NCI-H1105 treated with DMSO at 0.1 percent for 48 hours (cell line): Measurements from ENCODE around the gene SASH1.
"Not testable (repeated sequence)": the region's sequence is repeated elsewhere in the genome, so short reads cannot be mapped to it uniquely, and the experiment has no call there.

Experiments
- DNase-seq: peaks from one replicate; lab custom pipeline; 2025; lab: John Stamatoyannopoulos, UW

The SASH1 gene

DNA sequence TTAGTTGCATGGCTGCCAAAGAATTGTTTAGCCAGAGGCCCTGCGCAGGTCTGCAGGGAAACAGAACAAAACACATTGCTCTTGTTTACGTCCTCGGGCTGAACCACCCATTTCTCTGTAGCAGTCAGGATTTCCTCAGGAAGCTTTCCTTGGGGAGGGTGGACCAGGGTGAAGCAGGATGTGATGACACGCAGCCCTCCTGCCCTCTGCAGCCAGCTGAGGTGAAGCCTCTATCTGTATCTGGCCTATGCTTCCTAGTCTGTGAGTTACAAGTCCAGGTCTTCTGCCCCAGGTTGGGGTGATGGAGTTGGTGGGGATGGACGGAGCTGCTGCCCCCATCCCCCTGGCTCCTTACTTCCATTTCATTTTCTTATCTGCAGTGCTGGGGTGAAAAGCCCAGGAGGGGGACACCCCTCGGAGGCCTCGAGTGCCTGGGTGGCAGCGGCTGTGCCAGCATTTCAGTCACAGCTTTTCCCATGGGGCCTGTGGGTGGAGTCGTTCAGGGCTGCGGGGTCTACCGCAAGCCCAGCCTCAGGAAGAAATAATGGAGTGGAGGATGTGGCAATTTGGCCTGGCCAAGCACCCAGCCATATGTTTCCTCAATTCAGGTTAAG is 24.9 kb downstream of the SASH1 start:
- DNase-seq, result no peak

DNA sequence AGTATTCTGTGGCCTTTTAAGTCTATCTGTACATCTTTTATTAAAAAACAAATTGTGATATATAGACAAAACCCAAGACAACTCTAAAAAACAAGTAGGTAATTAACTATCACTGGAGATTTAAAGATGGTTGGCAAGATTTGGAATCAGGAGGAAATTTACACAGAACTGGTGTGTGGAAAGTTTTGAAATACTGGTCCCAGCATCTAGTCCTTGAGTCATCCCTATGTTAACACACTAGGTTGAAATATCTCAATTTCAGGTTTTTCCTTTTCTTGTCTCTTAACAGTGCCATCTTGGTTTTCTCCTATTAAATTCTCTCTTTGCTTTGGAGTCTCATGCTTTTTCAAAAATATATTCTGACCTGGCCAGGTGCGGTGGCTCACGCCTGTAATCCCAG is 27.5 kb downstream of the SASH1 start:
- no peak for DNase-seq

DNA sequence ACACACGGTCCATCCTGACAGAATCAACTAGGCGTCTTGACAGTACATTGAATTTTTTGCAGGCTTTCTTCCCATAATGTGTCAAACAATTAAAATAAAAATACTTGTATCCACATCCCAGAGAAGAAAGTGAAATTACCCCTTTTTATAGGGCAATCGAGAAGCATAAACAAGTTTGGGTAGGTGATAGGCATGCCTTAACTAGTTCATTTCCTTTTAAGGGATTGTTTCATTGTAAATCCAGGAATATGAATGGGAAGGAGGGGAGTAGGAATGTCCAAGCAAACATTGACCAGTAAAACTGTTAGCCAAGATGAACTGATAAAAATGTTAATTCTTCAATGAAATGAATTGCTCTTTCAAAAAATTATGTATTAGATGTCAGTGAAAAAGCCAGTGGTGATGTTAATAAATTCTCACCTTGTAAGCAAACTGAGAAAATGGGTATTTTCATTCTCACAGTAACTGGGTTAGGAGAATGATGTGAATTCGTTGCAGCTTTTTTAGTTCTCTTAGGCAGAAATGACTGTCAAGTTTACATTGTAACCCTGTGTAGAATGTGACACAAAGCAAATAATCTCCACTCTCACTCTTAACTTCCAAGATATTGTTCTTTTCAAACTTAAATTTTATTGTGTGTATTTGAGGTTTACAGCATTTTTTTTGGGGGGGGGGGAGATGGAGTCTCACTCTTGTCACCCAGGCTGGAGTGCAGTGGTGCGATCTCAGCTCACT is 31.6 kb downstream of the SASH1 start:
- DNase-seq, result no peak

DNA sequence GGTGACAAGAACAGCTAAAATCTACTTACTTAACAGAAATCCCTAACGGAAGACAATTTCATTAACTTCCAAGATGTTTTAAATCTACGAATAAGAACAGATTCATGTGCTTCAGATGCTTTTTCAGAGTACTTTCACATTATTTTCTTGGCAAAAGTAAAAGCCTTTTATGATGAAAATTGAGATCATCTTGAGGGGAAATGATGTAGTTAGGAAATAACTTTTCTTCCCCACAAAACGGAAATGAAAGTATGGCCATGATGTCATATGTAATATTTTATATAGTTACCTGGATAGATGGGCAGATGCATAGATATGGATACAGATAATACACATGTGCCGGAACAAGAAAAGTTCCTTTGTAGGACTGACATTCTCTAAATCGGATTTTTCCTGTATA is 32.8 kb downstream of the SASH1 start:
- DNase-seq, result no peak

DNA sequence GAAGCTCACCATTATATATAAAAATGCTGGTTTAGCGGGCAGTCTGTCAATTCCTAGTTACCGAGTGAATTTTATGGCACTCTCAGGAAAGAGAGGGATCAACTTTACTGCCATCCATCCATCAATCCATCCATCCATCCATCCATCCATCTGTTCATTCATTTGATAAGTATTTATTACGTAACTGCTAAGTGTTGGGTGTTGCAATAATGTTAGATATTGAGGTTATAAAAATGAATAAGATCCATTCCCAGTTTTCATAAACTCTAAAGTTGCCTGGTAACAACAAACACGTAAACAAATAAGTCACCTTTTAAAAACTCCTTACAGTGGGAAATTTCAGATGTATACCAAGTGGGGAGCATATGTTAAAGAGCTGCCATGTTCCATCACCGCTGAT is 36.8 kb downstream of the SASH1 start:
- DNase-seq, result no peak

DNA sequence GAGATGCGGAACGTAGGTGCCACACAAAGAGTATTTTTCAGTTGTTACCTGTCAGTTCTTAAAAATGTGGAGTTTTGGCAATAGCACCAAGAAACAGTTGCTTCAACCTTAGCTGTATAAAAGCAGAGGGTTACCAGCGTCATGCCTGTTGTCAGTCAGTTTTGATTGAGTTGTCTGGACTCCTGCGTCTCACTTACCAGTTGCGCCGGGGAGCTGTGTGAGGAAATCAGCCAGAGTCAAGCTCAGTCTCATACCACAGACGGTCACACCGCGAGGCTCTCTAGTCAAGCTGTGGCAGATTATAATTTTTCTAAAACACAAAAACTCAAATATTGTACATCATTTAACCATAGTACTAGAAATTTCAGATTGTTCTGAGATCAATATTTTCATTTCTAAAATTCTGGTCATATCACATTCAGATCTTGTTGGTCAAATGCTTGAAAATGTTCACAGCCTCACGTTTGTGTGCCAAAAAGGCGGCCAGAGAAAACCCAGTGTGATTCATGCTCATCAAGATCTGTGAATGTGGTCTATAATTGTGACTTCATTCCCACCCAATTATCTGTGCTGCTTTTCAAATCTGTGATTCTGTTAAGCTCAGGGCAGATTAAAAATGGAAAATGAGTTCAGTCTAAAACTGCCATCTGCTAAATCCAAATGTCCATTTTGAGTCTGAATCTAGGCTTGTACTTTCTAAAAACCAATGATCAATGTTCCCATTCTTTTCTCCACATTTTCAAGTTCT is 37.5 kb downstream of the SASH1 start:
- no peak for DNase-seq

DNA sequence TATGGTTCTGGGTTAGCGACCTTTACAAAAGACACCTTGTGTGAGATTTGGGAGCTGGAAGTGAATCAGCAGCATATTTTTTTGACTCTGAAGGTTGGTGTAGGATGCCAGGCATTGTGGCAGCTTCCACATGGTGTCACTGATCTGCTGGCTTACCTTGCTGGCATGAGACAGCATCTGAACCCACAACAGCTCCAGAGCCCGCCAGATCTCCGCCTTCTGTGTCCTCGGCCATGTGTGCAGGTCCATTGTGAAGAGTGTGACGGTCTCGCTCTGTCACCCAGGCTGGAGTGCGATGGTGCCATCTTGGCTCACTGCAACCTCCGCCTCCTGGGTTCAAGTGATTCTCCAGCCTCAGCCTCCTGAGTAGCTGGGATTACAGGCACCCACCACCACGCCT is 39.4 kb downstream of the SASH1 start:
- not testable (repeated sequence) for DNase-seq

DNA sequence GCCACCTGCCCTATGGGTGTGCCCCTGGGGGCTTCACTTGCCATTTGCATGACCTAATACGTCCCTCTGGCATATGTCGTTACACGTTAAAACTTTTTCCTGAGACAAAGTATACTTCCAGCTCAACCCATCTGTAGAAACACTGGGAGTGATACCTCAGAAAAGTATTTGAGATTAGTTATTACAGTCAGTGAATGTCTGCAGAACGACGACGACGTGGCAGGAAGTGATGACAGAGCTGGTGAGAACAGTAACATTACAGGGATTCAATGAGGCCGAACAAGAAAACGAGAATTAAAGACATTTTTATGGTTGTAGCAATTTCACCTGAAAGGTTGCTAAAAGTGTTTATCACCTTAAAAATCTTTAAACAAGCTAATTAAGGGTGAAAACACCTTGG is 40.2 kb downstream of the SASH1 start:
- no peak for DNase-seq

DNA sequence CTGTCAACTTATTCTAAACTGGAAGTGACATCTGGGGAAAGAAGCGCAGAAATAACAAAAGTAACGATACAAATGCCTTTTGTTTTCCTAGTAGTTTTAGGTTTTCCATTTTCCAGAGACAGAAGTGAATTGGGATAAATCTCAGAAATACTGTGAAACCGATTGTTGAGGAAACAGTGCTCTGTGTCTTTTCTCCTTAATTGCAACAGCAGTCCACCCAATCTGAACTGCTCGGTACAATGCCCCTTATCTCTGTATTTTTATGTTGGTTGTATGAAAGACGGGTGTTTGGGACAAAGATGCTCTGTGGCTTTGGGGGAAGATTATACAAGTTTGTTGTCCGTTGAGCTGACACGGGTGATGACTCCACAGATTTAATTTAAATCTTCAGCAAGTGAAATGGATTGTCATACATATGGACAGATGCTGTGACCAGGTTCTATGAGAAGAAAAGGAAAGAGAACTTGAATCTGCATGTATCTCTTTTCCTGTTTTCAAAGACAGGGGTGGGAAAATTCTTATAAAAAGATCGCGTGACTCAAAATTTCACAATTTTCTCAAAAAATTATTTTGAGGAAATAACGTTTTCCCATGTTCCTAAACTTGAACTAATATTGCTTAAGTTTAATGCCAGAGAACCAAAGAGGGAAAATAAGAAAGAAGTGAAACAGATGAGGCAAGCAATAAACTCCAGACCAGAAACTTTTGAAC is 41.2 kb downstream of the SASH1 start:
- DNase-seq, result no peak

DNA sequence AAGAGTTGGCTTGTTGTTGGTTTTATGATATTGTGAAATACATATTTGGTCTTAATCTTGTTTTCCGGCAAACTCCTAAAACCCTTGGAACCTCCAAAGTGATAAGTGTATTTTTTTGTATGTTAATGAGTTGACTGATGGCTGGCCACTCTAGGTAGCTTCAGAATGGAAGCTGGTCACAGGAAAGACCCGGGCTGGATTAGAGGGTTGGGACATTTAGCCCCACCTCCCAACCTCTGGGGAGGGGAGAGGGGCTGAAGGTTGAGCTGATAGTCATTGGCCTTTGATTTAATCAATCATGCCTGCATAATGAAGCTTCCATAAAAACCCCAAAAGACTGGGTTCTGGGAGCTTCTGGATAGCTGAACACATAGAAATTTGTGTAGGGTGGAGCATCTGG is 42.7 kb downstream of the SASH1 start:
- DNase-seq, result no peak

DNA sequence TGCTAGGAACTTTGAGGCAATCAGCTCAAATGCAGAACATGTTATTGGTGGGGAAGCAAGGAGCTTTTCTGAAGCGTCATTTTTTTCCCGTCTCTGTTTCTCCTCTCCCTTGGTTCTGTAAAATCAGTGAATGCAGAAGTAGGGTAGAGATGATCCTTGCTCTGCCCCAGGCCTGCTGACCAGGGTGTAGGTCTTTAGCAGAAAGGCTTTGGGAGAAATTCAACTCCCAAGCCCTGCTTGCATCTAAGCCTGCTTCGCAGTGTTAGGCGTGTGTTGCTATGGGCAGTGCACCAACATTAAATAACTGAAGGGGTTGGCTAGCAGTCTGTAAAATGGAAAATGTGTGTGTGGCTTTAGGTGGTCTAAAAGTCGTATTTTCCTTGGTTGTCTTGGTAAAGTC is 45.9 kb downstream of the SASH1 start:
- DNase-seq, result no peak

DNA sequence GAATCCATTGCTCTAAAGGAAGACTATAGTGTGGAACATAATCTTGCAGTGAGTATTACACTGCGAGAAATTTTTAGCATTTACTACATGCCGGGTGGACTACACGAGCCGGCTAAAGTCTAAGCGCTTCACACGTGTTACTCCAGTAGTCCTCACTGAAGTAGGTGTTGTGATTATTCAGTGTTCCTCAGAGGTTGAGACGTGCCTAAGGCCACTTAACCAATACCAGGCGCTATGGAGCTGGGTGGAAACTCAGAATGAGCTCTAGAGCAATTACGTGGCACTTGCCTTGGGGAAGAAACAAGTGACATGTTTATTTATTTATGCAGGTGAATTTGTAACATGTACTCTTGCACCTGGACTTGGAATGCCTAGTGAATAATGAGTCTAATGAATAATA is 46.4 kb downstream of the SASH1 start:
- no peak for DNase-seq

DNA sequence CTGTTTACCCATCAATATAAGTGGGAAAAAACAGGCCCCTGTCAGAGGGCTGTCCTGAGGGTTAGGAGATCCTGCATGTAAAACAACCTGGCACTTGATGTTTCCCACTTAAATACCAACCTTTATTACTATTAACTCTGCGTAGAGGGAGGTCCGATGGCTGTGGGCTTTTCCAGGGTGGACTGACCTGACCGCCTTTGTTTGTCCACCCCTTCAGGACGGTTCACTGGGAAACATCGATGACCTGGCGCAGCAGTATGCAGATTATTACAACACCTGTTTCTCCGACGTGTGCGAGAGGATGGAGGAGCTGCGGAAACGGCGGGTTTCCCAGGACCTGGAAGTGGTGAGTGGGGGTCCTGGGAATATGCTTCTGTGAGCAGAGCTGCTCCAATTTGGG is 47.3 kb downstream of the SASH1 start:
- DNase-seq, result no peak

DNA sequence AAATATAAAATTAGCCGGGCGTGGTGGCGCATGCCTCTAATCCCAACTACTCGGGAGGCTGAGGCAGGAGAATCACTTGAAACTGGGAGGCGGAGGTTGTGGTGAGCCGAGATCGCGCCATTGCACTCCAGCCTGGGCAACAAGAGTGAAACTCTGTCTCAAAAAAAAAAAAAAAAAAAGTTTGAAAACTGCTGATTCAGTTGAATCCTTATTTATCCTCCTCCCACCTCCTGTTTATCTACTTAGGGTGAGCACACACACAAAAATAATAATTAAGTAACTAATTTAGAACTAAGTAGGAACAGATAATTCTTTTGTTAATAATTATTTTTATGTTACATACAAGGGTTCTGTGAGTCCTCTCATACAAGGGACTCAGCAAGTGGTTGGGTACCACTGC is 49.5 kb downstream of the SASH1 start:
- DNase-seq, result not testable (repeated sequence)

DNA sequence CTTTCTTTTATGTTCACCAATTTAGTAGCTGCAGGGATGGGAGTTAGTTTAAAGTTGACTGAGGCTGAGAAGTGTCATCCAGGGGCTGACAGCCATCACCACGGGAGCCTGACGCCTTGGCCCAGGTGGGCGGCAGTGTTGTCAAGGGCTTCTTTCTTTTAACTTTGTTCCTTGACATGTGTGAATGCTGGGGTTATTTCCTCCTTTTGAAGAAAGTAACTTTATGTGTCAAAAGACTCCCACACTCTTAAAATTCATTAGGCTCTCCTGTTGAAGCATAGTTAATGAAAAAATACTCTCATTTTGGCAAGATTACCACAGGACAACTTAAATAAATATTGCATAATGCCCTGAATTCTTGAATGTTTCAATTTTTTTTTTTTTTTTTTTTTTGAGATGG is 50.0 kb downstream of the SASH1 start:
- DNase-seq, result no peak

DNA sequence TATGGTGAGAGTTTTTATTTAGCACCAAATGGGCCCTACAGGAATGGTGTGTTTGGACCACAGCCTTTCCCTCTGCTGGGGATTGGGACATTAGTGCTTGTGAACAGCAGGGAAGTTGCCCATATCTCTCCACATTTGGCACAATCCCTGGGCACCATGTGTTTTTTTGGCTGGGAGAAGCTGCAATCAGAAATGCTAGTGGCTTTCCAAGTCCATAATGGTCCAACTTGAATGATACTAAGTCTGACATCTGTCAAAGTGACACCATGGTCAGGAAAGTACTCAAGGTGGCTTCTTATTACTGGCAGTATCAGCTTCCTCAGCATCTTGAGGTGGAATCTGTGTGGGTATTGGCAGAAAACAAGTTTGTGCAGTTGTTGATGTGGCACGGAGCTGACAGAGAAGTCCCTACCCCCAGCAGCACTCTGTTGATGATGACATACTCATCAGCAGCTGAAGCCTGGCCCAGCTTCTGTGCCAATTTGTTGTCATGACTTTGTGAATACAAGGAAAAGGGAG is 53.0 kb downstream of the SASH1 start:
- DNase-seq, result no peak

DNA sequence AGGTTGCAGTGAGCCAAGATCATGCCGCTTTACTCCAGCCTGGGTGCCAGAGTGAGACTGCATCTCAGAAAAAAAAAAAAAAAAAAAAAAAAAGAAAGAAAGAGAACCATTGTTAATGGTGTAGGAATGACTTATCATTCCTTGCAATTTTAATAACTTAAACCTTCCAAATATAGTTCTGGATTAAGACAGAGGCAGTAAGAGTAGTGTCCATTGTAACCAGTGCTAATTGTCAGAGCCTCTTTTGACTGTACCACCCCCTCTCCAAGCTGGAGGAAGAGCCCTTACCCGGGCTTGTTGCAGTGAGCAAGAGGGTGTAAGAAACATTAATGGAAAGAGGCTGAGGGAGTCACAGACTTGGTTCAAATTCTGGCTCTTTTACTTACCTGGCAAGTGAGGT is 53.8 kb downstream of the SASH1 start:
- no peak for DNase-seq

DNA sequence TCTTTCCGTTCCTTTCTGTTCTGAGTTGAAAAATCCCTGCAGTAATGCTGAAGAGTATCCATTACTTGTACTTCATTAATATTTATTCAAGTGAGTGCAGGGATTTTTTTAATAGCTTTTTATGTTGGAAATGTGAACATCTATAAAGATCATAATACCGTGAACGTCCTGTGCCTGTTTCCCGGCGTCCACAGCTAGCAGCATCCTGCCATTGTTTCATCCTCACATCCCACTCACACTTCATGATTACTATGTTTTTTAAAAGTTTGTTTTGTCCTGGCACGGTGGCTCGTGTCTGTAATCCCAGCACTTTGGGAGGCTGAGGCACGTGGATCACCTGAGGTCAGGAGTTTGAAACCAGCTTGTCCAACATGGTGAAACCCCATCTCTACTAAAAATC is 54.3 kb downstream of the SASH1 start:
- DNase-seq, result no peak

DNA sequence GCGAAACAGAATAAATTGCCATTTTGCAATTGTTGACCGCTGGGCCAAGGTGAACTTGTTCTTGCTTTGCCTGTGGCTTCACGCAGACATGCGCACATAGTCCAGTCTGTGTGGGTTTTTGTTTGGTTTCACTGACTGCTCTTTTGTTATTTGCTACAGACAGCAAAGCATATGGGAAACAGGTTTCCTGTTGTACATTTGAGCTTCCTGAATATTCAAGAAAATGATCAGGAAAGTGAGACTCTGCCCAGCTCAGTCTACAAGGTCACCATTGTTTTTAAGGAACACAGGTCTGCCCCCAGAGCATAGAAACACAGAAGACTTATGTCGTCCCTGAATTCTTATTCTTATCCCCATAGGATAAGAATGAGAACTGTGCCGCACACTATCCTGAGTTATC is 55.6 kb downstream of the SASH1 start:
- DNase-seq, result no peak

DNA sequence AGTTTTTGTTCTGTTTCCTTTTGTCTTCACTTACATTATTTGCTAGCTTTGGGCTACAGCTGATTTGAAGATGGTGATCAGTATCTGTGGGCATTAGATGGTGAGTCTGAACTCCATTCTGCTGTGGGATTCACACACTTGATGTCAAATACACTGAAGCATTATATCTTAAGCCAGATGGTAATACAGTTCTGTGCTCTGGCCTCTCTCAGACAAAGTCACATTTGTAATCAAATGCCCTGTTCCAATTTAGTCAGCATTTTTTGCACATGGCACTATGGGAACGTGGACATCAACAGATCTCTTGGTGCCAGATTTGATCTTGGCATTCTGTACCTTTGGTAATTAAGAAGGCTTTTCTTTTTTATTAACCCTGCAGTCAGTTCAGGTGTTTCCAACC is 56.0 kb downstream of the SASH1 start:
- no peak for DNase-seq

DNA sequence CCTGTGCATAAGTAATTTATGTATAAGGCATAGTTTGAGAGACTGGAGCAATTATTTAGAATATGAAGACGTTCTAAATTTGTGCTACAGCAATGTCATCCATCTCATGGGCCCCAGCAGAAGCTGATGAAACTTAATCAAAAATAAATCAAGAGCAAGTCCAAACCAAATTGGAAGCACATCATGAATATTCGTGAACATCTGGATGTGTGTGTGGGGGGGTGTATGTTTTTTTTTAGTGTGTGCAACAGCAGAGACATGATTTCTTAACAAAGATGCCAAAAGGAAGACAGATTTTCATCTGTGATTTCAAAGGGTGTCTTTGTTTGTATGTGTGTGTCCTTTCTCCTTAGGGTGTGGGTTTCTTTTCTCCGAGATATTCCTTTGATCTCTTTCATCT is 58.9 kb downstream of the SASH1 start:
- no peak for DNase-seq

DNA sequence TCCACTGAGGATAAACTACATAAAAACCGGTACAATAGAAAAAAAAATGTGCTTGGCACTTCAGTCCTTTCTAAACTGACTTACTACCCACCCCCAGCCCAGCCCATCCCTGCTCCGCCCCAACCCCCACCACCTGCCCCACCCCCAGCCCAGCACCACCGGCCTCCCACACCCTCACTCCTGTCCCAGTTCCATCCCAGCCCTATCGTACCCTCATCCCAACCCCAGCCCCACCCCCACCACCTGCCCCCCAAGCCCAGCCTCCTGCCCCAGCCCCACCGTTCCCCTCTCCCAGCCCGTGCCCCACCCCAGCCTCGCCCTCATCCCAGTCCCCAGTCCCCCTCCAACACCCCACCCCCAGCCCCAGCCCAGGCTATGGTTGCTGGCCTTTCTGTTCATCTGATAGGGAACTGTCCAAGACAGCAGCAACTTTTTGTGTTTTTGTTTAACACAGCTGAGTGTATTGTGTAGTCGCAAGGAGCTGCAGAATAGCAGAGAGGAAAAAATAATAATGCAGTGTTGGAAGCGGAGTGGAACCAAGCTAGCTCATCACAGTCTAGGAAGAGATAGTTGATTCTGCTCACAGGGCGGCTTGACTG is 61.9 kb downstream of the SASH1 start:
- no peak for DNase-seq
